ENCODE data around the gene GPC6. TPM values are rescaled to one million over a fixed set of nuclear protein-coding genes. Genes with fewer than 3 reads are reported as not detected.

GPC6 gene
- total RNA-seq, 1 experiment from 2014 or later: not detected

- CTCF ChIA-PET: no interaction called here
- H3K9me3 Mint-ChIP-seq (ENCODE audit: low read depth, unreplicated experiment): no peaks in the 10 kb centered on the region
- no peak overlapping the region for H3K4me3 Mint-ChIP-seq (ENCODE audit: low read depth, unreplicated experiment)
- no peaks in the 10 kb centered on the region for H3K27me3 Mint-ChIP-seq (ENCODE audit: unreplicated experiment)
- TF ChIP-seq CTCF (IDR thresholded peaks at IDR 0.05; ENCODE audit: unreplicated experiment): no peak
- no peaks in the 10 kb centered on the region for H3K36me3 Mint-ChIP-seq (ENCODE audit: insufficient read depth, unreplicated experiment)
- BruUV-seq (replicated peaks): no TSS peak
- intact Hi-C loops (cut with micrococcal nuclease; ENCODE audit: unreplicated experiment): loop anchor here (5.0 kb wide), 1 partner anchor 644 kb away; no protein-coding TSS in a partner anchor
- DNase-seq: no peak
- H3K27ac Mint-ChIP-seq (ENCODE audit: unreplicated experiment): no peak overlapping the region
- H3K4me1 Mint-ChIP-seq (ENCODE audit: low read depth, unreplicated experiment): no peaks in the 10 kb centered on the region
These were observed 769.9 kb downstream of the GPC6 start for GRCh38 chr13:93996481-93996880.

- no peak for TF ChIP-seq CTCF (IDR thresholded peaks at IDR 0.05; ENCODE audit: unreplicated experiment)
- CTCF ChIA-PET: interaction anchor here (0.7 kb wide), 1 partner anchor 730 kb away, joined by 3 read pairs; no protein-coding TSS in a partner anchor
- Mint-ChIP-seq H3K4me1 (ENCODE audit: low read depth, unreplicated experiment) (no peaks in the 10 kb centered on the region), H3K27ac (ENCODE audit: unreplicated experiment) (no peak overlapping the region), H3K9me3 (ENCODE audit: low read depth, unreplicated experiment) (no peaks in the 10 kb centered on the region), H3K27me3 (ENCODE audit: unreplicated experiment) (no peaks in the 10 kb centered on the region), H3K36me3 (ENCODE audit: insufficient read depth, unreplicated experiment) (no peaks in the 10 kb centered on the region), H3K4me3 (ENCODE audit: low read depth, unreplicated experiment) (no peak overlapping the region)
- intact Hi-C loops (cut with micrococcal nuclease; ENCODE audit: unreplicated experiment): no loop called here
- BruUV-seq (replicated peaks): no TSS peak
- DNase-seq: no peak
These were observed 779.7 kb downstream of the GPC6 start for GRCh38 chr13:94006296-94006695.

- CTCF ChIA-PET: no interaction called here
- H3K4me1 Mint-ChIP-seq (ENCODE audit: low read depth, unreplicated experiment): no peaks in the 10 kb centered on the region
- H3K27ac Mint-ChIP-seq (ENCODE audit: unreplicated experiment): no peak overlapping the region
- no peak for TF ChIP-seq CTCF (IDR thresholded peaks at IDR 0.05; ENCODE audit: unreplicated experiment)
- no peak for DNase-seq
- BruUV-seq (replicated peaks): no TSS peak
- intact Hi-C loops (cut with micrococcal nuclease; ENCODE audit: unreplicated experiment): no loop called here
- no peak overlapping the region for H3K4me3 Mint-ChIP-seq (ENCODE audit: low read depth, unreplicated experiment)
- H3K9me3 Mint-ChIP-seq (ENCODE audit: low read depth, unreplicated experiment): no peaks in the 10 kb centered on the region
- H3K36me3 Mint-ChIP-seq (ENCODE audit: insufficient read depth, unreplicated experiment): no peaks in the 10 kb centered on the region
- no peaks in the 10 kb centered on the region for H3K27me3 Mint-ChIP-seq (ENCODE audit: unreplicated experiment)
These were observed 780.5 kb downstream of the GPC6 start for GRCh38 chr13:94007072-94007471.

- H3K27ac Mint-ChIP-seq (ENCODE audit: unreplicated experiment): no peak overlapping the region
- no TSS peak for BruUV-seq (replicated peaks)
- no peak for TF ChIP-seq CTCF (IDR thresholded peaks at IDR 0.05; ENCODE audit: unreplicated experiment)
- intact Hi-C loops (cut with micrococcal nuclease; ENCODE audit: unreplicated experiment): no loop called here
- H3K9me3 Mint-ChIP-seq (ENCODE audit: low read depth, unreplicated experiment): no peaks in the 10 kb centered on the region
- CTCF ChIA-PET: no interaction called here
- no peaks in the 10 kb centered on the region for H3K4me1 Mint-ChIP-seq (ENCODE audit: low read depth, unreplicated experiment)
- H3K36me3 Mint-ChIP-seq (ENCODE audit: insufficient read depth, unreplicated experiment): no peaks in the 10 kb centered on the region
- DNase-seq: no peak
- no peak overlapping the region for H3K4me3 Mint-ChIP-seq (ENCODE audit: low read depth, unreplicated experiment)
- no peaks in the 10 kb centered on the region for H3K27me3 Mint-ChIP-seq (ENCODE audit: unreplicated experiment)
These were observed 783.1 kb downstream of the GPC6 start for GRCh38 chr13:94009701-94010100.

Measured in Calu3 (cell line).